Gastrocnemius medialis (tissue), 4 donors: ENCODE data around the gene SUFU.

Experiments
- POLR2A ChIP-seq, 2 donors: fragments of 450-650 bp; IDR thresholded peaks; one replicate each; pipeline ENCODE4 v1.6.1; 2017; ENCODE audit warnings: antibody characterized with exemption in 2 of 2, mild to moderate bottlenecking in 2 of 2, moderate library complexity in 2 of 2
- TF ChIP-seq, protein P1 (sequence below), 5 experiments: fragments of 450-650 bp in 3 of 5; fragments of 200-600 bp in 2 of 5; sonication (generic) in 2 of 5; IDR thresholded peaks in 4 of 5; conservative IDR thresholded peaks in 1 of 5; 1 replicate in 4 of 5; 2 replicates in 1 of 5; pipeline ENCODE4 v1.5.1; 2016 to 2019; ENCODE audit warnings: antibody characterized with exemption in 5 of 5, mild to moderate bottlenecking in 3 of 5, moderate library complexity in 3 of 5

DNA sequence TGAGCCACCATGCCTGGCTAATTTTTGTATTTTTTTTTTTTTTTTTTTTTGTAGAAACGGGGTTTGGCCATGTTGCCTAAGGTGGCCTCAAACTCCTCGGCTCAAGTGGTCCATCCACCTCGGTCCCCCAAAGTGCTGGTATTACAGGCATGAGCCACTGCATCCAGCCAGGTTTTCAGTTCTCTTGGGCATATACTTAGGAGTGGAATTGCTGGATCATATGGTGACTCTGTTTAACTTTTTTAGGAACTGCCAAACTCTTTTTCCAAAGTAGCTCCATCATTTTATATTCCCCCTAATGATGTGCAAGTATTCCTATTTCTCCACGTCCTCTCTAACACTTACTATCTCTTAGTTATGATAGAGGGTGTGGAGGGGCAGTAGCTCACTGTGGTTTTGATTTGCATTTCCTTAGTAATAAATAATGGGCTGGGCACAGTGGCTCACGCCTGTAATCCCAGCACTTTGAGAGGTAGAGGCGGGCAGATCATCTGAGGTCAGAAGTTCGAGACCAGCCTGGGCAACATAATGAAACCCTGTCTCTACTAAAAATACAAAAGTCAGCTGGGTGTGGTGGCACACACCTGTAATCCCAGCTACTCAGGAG is 41.6 kb downstream of the SUFU start:
- TF ChIP-seq, protein P1, sequence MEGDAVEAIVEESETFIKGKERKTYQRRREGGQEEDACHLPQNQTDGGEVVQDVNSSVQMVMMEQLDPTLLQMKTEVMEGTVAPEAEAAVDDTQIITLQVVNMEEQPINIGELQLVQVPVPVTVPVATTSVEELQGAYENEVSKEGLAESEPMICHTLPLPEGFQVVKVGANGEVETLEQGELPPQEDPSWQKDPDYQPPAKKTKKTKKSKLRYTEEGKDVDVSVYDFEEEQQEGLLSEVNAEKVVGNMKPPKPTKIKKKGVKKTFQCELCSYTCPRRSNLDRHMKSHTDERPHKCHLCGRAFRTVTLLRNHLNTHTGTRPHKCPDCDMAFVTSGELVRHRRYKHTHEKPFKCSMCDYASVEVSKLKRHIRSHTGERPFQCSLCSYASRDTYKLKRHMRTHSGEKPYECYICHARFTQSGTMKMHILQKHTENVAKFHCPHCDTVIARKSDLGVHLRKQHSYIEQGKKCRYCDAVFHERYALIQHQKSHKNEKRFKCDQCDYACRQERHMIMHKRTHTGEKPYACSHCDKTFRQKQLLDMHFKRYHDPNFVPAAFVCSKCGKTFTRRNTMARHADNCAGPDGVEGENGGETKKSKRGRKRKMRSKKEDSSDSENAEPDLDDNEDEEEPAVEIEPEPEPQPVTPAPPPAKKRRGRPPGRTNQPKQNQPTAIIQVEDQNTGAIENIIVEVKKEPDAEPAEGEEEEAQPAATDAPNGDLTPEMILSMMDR (IDR thresholded peaks at IDR 0.05 in 4 of 5, conservative IDR thresholded peaks at IDR 0.05 in 1 of 5): no peak
- no peak for TF ChIP-seq POLR2A (IDR thresholded peaks at IDR 0.05)
